DOHH2 (cell line): ENCODE results near the gene RELN.

Experiments
- EZH2phosphoT487 ChIP-seq: fragments of 200-600 bp; sonication (generic); IDR thresholded peaks from 2 replicates; pipeline ENCODE4 v1.6.1; 2017; ENCODE audit warnings: borderline replicate concordance, mild to moderate bottlenecking, antibody characterized with exemption, low read length, moderate library complexity, mixed read lengths
- TF ChIP-seq, protein P1 (sequence below): fragments of 200-600 bp; sonication (generic); IDR thresholded peaks from one replicate; pipeline ENCODE4 v1.5.1; 2014; ENCODE audit warnings: antibody characterized with exemption, mild to moderate bottlenecking, low read depth, low read length; ENCODE audit not compliant: poor library complexity, severe bottlenecking

GRCh38 chr7:103560136-103560535 is 429.3 kb downstream of the RELN start:
- TF ChIP-seq, protein P1, sequence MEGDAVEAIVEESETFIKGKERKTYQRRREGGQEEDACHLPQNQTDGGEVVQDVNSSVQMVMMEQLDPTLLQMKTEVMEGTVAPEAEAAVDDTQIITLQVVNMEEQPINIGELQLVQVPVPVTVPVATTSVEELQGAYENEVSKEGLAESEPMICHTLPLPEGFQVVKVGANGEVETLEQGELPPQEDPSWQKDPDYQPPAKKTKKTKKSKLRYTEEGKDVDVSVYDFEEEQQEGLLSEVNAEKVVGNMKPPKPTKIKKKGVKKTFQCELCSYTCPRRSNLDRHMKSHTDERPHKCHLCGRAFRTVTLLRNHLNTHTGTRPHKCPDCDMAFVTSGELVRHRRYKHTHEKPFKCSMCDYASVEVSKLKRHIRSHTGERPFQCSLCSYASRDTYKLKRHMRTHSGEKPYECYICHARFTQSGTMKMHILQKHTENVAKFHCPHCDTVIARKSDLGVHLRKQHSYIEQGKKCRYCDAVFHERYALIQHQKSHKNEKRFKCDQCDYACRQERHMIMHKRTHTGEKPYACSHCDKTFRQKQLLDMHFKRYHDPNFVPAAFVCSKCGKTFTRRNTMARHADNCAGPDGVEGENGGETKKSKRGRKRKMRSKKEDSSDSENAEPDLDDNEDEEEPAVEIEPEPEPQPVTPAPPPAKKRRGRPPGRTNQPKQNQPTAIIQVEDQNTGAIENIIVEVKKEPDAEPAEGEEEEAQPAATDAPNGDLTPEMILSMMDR, result no peak
- no peak for TF ChIP-seq EZH2phosphoT487
